Fibroblast of skin of right quadriceps (primary cell): ENCODE results near the gene LRP2.

Experiments used
- DNase-seq: peaks from one replicate; pipeline ENCODE4 v3.0.0-alpha.2; 2013

The LRP2 gene

GRCh38 chr2:169086893-169087467 lies 275.4 kb downstream of the LRP2 start:
- no peak for DNase-seq

GRCh38 chr2:169082995-169083394 lies 279.3 kb downstream of the LRP2 start:
- no peak for DNase-seq

DNA sequence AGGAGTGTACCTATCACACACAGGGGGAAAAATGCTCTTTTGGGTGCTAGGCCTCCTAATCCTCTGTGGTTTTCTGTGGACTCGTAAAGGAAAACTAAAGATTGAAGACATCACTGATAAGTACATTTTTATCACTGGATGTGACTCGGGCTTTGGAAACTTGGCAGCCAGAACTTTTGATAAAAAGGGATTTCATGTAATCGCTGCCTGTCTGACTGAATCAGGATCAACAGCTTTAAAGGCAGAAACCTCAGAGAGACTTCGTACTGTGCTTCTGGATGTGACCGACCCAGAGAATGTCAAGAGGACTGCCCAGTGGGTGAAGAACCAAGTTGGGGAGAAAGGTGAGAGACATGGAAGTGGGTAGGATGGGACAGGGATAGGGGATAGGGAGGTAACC lies 280.8 kb downstream of the LRP2 start:
- no peak for DNase-seq

GRCh38 chr2:169080250-169081069 lies 281.9 kb downstream of the LRP2 start:
- DNase-seq: no peak

- DNase-seq: no peak
Observed at GRCh38 chr2:169077674-169078240, 284.6 kb downstream of the LRP2 start.
